ENCODE results near the gene PCDHA3. TPM values are rescaled to one million over a fixed set of nuclear protein-coding genes. Genes with fewer than 3 reads are reported as not detected.
"Not testable (repeated sequence)": the region's sequence is repeated elsewhere in the genome, so short reads cannot be mapped to it uniquely, and the experiment has no call there.

The PCDHA3 gene
- total RNA-seq, 1 experiment from 2014 or later: 0.31 TPM

DNA sequence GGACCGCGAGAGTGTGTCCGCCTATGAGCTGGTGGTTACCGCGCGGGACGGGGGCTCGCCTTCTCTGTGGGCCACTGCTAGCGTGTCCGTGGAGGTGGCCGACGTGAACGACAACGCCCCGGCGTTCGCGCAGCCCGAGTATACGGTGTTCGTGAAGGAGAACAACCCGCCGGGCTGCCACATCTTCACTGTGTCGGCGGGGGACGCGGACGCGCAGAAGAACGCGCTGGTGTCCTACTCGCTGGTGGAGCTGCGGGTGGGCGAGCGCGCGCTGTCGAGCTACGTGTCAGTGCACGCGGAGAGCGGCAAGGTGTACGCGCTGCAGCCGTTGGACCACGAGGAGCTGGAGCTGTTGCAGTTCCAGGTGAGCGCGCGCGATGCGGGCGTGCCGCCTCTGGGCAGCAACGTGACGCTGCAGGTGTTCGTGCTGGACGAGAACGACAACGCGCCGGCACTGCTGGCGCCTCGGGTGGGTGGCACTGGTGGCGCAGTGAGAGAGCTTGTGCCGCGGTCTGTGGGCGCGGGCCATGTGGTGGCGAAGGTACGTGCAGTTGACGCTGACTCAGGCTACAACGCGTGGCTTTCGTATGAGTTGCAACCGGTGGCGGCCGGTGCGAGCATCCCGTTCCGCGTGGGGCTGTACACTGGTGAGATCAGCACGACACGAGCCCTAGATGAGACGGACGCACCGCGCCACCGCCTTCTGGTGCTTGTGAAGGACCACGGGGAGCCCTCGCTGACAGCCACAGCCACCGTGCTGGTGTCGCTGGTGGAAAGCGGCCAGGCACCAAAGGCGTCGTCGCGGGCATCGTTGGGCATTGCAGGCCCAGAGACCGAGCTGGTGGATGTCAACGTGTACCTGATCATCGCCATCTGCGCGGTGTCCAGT lies 35.0 kb downstream of the PCDHA3 start:
- H3K36me3 Mint-ChIP-seq (ENCODE audit: insufficient read depth, unreplicated experiment): peaks cover 4% of the 10 kb centered on the region
- H3K27me3 Mint-ChIP-seq (ENCODE audit: unreplicated experiment): no peaks in the 10 kb centered on the region
- intact Hi-C loops (cut with micrococcal nuclease; ENCODE audit: unreplicated experiment): no loop called here
- no TSS peak for BruUV-seq (replicated peaks)
- H3K9me3 Mint-ChIP-seq (ENCODE audit: low read depth, unreplicated experiment): peaks cover 21% of the 10 kb centered on the region
- H3K27ac Mint-ChIP-seq (ENCODE audit: unreplicated experiment): no peak overlapping the region
- no peak overlapping the region for H3K4me3 Mint-ChIP-seq (ENCODE audit: low read depth, unreplicated experiment)
- no peak for DNase-seq
- TF ChIP-seq, protein P1, sequence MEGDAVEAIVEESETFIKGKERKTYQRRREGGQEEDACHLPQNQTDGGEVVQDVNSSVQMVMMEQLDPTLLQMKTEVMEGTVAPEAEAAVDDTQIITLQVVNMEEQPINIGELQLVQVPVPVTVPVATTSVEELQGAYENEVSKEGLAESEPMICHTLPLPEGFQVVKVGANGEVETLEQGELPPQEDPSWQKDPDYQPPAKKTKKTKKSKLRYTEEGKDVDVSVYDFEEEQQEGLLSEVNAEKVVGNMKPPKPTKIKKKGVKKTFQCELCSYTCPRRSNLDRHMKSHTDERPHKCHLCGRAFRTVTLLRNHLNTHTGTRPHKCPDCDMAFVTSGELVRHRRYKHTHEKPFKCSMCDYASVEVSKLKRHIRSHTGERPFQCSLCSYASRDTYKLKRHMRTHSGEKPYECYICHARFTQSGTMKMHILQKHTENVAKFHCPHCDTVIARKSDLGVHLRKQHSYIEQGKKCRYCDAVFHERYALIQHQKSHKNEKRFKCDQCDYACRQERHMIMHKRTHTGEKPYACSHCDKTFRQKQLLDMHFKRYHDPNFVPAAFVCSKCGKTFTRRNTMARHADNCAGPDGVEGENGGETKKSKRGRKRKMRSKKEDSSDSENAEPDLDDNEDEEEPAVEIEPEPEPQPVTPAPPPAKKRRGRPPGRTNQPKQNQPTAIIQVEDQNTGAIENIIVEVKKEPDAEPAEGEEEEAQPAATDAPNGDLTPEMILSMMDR (IDR thresholded peaks at IDR 0.05; ENCODE audit: unreplicated experiment): no peak
- CTCF ChIA-PET: no interaction called here
- H3K4me1 Mint-ChIP-seq (ENCODE audit: low read depth, unreplicated experiment): no peaks in the 10 kb centered on the region

DNA sequence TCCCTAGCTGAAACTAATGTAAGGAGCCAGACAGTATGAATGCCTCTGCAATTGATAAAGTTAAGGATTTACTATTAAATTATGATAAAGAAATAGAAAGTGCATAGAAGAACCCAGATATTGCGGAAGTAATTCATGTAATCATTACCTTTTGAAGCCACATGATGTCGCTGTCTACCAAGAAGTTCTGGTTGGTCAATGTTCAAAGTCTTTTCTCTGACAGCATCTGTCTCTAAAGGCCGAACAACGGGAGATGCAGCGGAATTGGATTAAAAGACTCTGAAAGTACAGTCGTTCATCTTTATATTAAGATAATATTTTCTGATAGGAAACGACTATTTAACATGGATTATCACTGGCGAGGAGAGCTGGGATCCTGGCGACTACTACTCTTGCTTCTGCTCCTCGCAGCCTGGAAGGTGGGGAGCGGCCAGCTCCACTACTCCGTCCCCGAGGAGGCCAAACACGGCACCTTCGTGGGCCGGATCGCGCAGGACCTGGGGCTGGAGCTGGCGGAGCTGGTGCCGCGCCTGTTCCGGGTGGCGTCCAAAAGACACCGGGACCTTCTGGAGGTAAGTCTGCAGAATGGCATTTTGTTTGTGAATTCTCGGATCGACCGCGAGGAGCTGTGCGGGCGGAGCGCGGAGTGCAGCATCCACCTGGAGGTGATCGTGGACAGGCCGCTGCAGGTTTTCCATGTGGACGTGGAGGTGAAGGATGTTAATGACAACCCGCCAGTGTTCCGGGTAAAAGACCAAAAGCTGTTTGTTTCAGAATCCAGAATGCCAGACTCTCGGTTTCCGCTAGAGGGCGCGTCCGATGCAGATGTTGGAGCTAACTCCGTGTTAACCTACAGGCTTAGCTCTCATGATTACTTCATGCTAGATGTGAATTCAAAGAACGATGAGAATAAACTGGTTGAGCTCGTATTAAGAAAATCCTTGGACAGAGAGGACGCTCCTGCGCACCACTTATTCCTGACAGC lies 40.4 kb downstream of the PCDHA3 start, which contains the start of gene PCDHA8:
Gene PCDHA8, plus strand, starts transcription at position 210 of the 985 bp plus-strand sequence. Its CDS starts 135 bp downstream, at position 345.
- Mint-ChIP-seq H3K27me3 (ENCODE audit: unreplicated experiment) (no peaks in the 10 kb centered on the region), H3K36me3 (ENCODE audit: insufficient read depth, unreplicated experiment) (no peaks in the 10 kb centered on the region), H3K9me3 (ENCODE audit: low read depth, unreplicated experiment) (peaks cover 16% of the 10 kb centered on the region), H3K4me1 (ENCODE audit: low read depth, unreplicated experiment) (no peaks in the 10 kb centered on the region), H3K27ac (ENCODE audit: unreplicated experiment) (no peak within 1 kb of the TSS), H3K4me3 (ENCODE audit: low read depth, unreplicated experiment) (no peak within 1 kb of the TSS)
- DNase-seq: no peak
- intact Hi-C loops (cut with micrococcal nuclease; ENCODE audit: unreplicated experiment): no loop called here
- TF ChIP-seq, protein P1 (IDR thresholded peaks at IDR 0.05; ENCODE audit: unreplicated experiment): no peak
- no TSS peak for BruUV-seq (replicated peaks)
- CTCF ChIA-PET: no interaction called here

DNA sequence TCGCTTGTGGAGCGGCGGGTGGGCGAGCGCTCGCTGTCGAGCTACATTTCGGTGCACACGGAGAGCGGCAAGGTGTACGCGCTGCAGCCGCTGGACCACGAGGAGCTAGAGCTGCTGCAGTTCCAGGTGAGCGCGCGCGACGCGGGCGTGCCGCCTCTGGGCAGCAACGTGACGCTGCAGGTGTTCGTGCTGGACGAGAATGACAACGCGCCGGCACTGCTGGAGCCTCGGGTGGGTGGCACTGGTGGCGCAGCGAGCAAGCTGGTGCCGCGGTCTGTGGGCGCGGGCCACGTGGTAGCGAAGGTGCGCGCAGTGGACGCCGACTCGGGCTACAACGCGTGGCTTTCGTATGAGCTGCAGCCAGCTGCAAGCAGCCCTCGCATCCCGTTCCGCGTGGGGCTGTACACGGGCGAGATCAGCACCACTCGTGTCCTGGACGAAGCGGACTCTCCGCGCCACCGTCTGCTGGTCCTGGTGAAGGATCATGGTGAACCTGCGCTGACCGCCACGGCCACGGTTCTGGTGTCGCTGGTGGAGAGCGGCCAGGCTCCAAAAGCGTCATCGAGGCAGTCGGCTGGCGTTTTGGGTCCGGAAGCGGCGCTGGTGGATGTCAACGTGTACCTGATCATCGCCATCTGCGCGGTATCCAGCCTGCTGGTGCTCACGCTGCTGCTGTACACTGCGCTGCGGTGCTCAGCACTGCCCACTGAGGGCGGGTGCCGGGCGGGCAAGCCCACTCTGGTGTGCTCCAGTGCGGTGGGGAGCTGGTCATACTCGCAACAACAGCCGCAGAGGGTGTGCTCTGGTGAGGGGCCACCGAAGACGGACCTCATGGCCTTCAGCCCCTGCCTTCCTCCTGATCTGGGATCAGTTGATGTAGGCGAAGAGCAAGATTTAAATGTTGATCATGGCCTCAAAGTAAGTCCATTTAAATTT lies 42.2 kb downstream of the PCDHA3 start:
- H3K27ac Mint-ChIP-seq (ENCODE audit: unreplicated experiment): no peak overlapping the region
- peaks cover 12% of the 10 kb centered on the region for H3K9me3 Mint-ChIP-seq (ENCODE audit: low read depth, unreplicated experiment)
- no peaks in the 10 kb centered on the region for H3K36me3 Mint-ChIP-seq (ENCODE audit: insufficient read depth, unreplicated experiment)
- no TSS peak for BruUV-seq (replicated peaks)
- H3K4me1 Mint-ChIP-seq (ENCODE audit: low read depth, unreplicated experiment): no peaks in the 10 kb centered on the region
- DNase-seq: no peak
- CTCF ChIA-PET: no interaction called here
- intact Hi-C loops (cut with micrococcal nuclease; ENCODE audit: unreplicated experiment): no loop called here
- no peaks in the 10 kb centered on the region for H3K27me3 Mint-ChIP-seq (ENCODE audit: unreplicated experiment)
- no peak overlapping the region for H3K4me3 Mint-ChIP-seq (ENCODE audit: low read depth, unreplicated experiment)
- TF ChIP-seq, protein P1 (IDR thresholded peaks at IDR 0.05; ENCODE audit: unreplicated experiment): no peak

DNA sequence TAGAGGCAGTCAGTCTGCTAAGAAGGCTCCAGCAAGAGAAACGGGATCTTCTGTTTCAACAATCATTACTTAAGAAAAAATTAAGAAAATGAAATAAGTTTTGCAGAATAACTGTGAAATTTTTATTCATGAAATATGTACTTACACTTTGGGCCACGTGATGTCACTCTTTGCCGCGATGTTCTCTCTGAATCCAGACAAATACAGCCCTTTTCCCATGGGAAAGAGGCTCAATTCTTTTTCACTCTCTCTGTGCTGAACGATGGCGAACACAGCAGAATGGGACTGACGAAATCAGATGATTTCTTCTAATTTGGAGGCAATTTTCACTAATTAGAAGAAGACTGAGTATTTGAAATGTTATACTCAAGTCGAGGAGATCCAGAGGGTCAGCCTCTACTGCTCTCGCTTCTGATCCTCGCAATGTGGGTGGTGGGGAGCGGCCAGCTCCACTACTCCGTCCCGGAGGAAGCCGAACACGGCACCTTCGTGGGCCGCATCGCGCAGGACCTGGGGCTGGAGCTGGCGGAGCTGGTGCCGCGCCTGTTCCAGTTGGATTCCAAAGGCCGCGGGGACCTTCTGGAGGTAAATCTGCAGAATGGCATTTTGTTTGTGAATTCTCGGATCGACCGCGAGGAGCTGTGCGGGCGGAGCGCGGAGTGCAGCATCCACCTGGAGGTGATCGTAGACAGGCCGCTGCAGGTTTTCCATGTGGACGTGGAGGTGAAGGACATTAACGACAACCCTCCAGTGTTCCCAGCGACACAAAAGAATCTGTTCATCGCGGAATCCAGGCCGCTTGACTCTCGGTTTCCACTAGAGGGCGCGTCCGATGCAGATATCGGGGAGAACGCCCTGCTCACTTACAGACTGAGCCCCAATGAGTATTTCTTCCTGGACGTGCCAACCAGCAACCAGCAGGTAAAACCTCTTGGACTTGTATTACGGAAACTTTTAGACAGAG lies 47.6 kb downstream of the PCDHA3 start, which contains the start of gene PCDHA9:
Gene PCDHA9, plus strand, starts transcription at position 244 of the 964 bp plus-strand sequence. Its CDS starts 114 bp downstream, at position 358.
- H3K36me3 Mint-ChIP-seq (ENCODE audit: insufficient read depth, unreplicated experiment); H3K9me3 Mint-ChIP-seq (ENCODE audit: low read depth, unreplicated experiment); H3K27me3 Mint-ChIP-seq (ENCODE audit: unreplicated experiment); CTCF ChIA-PET; H3K4me3 Mint-ChIP-seq (ENCODE audit: low read depth, unreplicated experiment); BruUV-seq (replicated peaks); DNase-seq; H3K4me1 Mint-ChIP-seq (ENCODE audit: low read depth, unreplicated experiment); H3K27ac Mint-ChIP-seq (ENCODE audit: unreplicated experiment): not testable (repeated sequence)
- intact Hi-C loops (cut with micrococcal nuclease; ENCODE audit: unreplicated experiment): loop anchor here (1.0 kb wide), 1 partner anchor 193 kb away; no protein-coding TSS in a partner anchor

DNA sequence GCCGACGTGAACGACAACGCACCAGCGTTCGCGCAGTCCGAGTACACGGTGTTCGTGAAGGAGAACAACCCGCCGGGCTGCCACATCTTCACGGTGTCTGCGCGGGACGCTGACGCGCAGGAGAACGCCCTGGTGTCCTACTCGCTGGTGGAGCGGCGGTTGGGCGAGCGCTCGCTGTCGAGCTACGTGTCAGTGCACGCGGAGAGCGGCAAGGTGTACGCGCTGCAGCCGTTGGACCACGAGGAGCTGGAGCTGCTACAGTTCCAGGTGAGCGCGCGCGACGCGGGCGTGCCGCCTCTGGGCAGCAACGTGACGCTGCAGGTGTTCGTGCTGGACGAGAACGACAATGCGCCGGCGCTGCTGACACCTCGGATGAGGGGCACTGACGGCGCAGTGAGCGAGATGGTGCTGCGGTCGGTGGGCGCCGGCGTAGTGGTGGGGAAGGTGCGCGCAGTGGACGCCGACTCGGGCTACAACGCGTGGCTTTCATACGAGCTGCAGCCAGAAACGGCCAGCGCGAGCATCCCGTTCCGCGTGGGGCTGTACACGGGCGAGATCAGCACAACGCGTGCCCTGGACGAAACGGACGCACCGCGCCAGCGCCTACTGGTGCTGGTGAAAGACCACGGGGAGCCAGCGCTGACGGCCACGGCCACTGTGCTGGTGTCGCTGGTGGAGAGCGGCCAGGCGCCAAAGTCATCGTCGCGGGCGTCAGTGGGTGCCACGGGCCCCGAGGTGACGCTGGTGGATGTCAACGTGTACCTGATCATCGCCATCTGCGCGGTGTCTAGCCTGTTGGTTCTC lies 49.2 kb downstream of the PCDHA3 start:
- H3K27me3 Mint-ChIP-seq (ENCODE audit: unreplicated experiment); DNase-seq; H3K27ac Mint-ChIP-seq (ENCODE audit: unreplicated experiment); H3K36me3 Mint-ChIP-seq (ENCODE audit: insufficient read depth, unreplicated experiment); H3K4me1 Mint-ChIP-seq (ENCODE audit: low read depth, unreplicated experiment); H3K4me3 Mint-ChIP-seq (ENCODE audit: low read depth, unreplicated experiment); BruUV-seq (replicated peaks); intact Hi-C loops (cut with micrococcal nuclease; ENCODE audit: unreplicated experiment); CTCF ChIA-PET; H3K9me3 Mint-ChIP-seq (ENCODE audit: low read depth, unreplicated experiment): not testable (repeated sequence)

Data from Calu3 (cell line).